Prostate gland (tissue), 2 donors: ENCODE measurements around the gene CDC7.

Source experiments
- CTCF ChIP-seq, 4 experiments: fragments of 200-600 bp in 2 of 4; fragments of 450-650 bp in 2 of 4; sonication (generic) in 2 of 4; IDR thresholded peaks; 1 replicate in 3 of 4; 2 replicates in 1 of 4; pipeline ENCODE4 v1.5.1; 2016 to 2019; ENCODE audit warnings: antibody characterized with exemption in 4 of 4, mild to moderate bottlenecking in 2 of 4, moderate library complexity in 2 of 4
- POLR2A ChIP-seq: fragments of 450-650 bp; IDR thresholded peaks from one replicate; pipeline ENCODE4 v1.6.1; 2016; ENCODE audit warnings: antibody characterized with exemption, mild to moderate bottlenecking
- POLR2AphosphoS5 ChIP-seq: sonication (generic); formaldehyde crosslinking; IDR thresholded peaks from one replicate; pipeline ENCODE4 v1.6.1; 2017; ENCODE audit warnings: antibody characterized with exemption

GRCh38 chr1:91541918-91542533 is 41.4 kb downstream of the CDC7 start:
- no peak for TF ChIP-seq CTCF (IDR thresholded peaks at IDR 0.05)
- TF ChIP-seq POLR2A = no peak
- TF ChIP-seq POLR2AphosphoS5 = no peak
